ENCODE data around the gene MEIOB. TPM values are rescaled to one million over a fixed set of nuclear protein-coding genes. Genes with fewer than 3 reads are reported as not detected.

MEIOB gene
- polyA plus RNA-seq, 3 donors = not detected

GRCh38 chr16:1789643-1790045 lies 82.3 kb downstream of the MEIOB start:
- Mint-ChIP-seq H3K27me3 (ENCODE audit: low read depth in 3 of 3) (no peaks in the 10 kb centered on the region), H3K36me3 (peaks cover 18 to 55% of the 10 kb centered on the region in 2 donors), H3K4me3 (no peak overlapping the region), H3K27ac (no peak overlapping the region), H3K4me1 (peaks cover 2% of the 10 kb centered on the region), H3K9me3 (no peaks in the 10 kb centered on the region)
- no peaks in the 10 kb centered on the region for H3K4me1 ChIP-seq (ENCODE audit: control insufficient read depth in 1 of 2, insufficient read depth in 2 of 2, low read length in 2 of 2)
- H4K20me1 ChIP-seq (ENCODE audit: insufficient read depth, low read length) = peaks cover 33% of the 10 kb centered on the region
- H3K9me3 ChIP-seq (replicated peaks in 1 of 2; ENCODE audit: control insufficient read depth in 1 of 2, insufficient read depth in 1 of 2, low read length in 2 of 2) = no peaks in the 10 kb centered on the region
- WGBS (ENCODE audit: insufficient coverage) = 91% methylated on average over 19 of the region's 25 CpGs
- H3K4me2 ChIP-seq (replicated peaks; ENCODE audit: extremely low read depth, low read length, poor library complexity, severe bottlenecking) = no peak overlapping the region
- H3K27me3 ChIP-seq (ENCODE audit: control insufficient read depth in 2 of 2, insufficient read depth in 2 of 2, low read length in 2 of 2) = no peaks in the 10 kb centered on the region
- peaks cover 24% of the 10 kb centered on the region for H3K79me2 ChIP-seq (ENCODE audit: insufficient read depth, low read length)
- H3K27ac ChIP-seq (ENCODE audit: low read depth in 1 of 2, low read length in 2 of 2) = no peak overlapping the region
- peaks cover 42 to 44% of the 10 kb centered on the region in 2 donors for H3K36me3 ChIP-seq (replicated peaks in 1 of 2; ENCODE audit: control insufficient read depth in 1 of 2, insufficient read depth in 2 of 2, low read length in 2 of 2)
- TF ChIP-seq CTCF (IDR thresholded peaks at IDR 0.05) = no peak
- no peak overlapping the region for H2AFZ ChIP-seq (ENCODE audit: insufficient read depth, low read depth, low read length, poor library complexity, severe bottlenecking)
- no peak overlapping the region for H3K9ac ChIP-seq (ENCODE audit: insufficient read depth, low read length, poor library complexity, severe bottlenecking)
- no peak for DNase-seq
- intact Hi-C loops (cut with micrococcal nuclease) = loop anchor here in 1 of 2 donors (10.0 kb wide), 2 partner anchors 85 to 365 kb away; partner anchors contain the start of genes MAPK8IP3 and UQCC4
- no peak overlapping the region for H3K4me3 ChIP-seq (replicated peaks in 1 of 3; ENCODE audit: low read depth in 2 of 3, low read length in 3 of 3)

- H3K4me3 ChIP-seq (replicated peaks in 1 of 3; ENCODE audit: low read depth in 2 of 3, low read length in 3 of 3) = no peak overlapping the region
- no peak overlapping the region for H2AFZ ChIP-seq (ENCODE audit: insufficient read depth, low read depth, low read length, poor library complexity, severe bottlenecking)
- peaks cover 33% of the 10 kb centered on the region for H4K20me1 ChIP-seq (ENCODE audit: insufficient read depth, low read length)
- no peak overlapping the region for H3K9ac ChIP-seq (ENCODE audit: insufficient read depth, low read length, poor library complexity, severe bottlenecking)
- H3K9me3 ChIP-seq (replicated peaks in 1 of 2; ENCODE audit: control insufficient read depth in 1 of 2, insufficient read depth in 1 of 2, low read length in 2 of 2) = no peaks in the 10 kb centered on the region
- no peaks in the 10 kb centered on the region for H3K27me3 Mint-ChIP-seq (ENCODE audit: low read depth in 3 of 3)
- H3K36me3 Mint-ChIP-seq = peaks cover 18 to 55% of the 10 kb centered on the region in 2 donors
- DNase-seq = no peak
- H3K27me3 ChIP-seq (ENCODE audit: control insufficient read depth in 2 of 2, insufficient read depth in 2 of 2, low read length in 2 of 2) = no peaks in the 10 kb centered on the region
- no peak overlapping the region for H3K4me3 Mint-ChIP-seq
- H3K4me2 ChIP-seq (replicated peaks; ENCODE audit: extremely low read depth, low read length, poor library complexity, severe bottlenecking) = no peak overlapping the region
- H3K79me2 ChIP-seq (ENCODE audit: insufficient read depth, low read length) = peaks cover 33% of the 10 kb centered on the region
- 86% methylated on average over 19 of the region's 19 CpGs for WGBS (ENCODE audit: insufficient coverage)
- peaks cover 6 to 7% of the 10 kb centered on the region in 2 donors for H3K4me1 ChIP-seq (ENCODE audit: control insufficient read depth in 1 of 2, insufficient read depth in 2 of 2, low read length in 2 of 2)
- intact Hi-C loops (cut with micrococcal nuclease) = loop anchor here in 1 of 2 donors (10.0 kb wide), 2 partner anchors 84 to 364 kb away; partner anchors contain the start of genes MAPK8IP3 and UQCC4
- H3K4me1 Mint-ChIP-seq = peaks cover 8% of the 10 kb centered on the region
- no peak overlapping the region for H3K27ac ChIP-seq (ENCODE audit: low read depth in 1 of 2, low read length in 2 of 2)
- no peaks in the 10 kb centered on the region for H3K9me3 Mint-ChIP-seq
- peaks cover 42 to 44% of the 10 kb centered on the region in 2 donors for H3K36me3 ChIP-seq (replicated peaks in 1 of 2; ENCODE audit: control insufficient read depth in 1 of 2, insufficient read depth in 2 of 2, low read length in 2 of 2)
- no peak for TF ChIP-seq CTCF (IDR thresholded peaks at IDR 0.05)
- H3K27ac Mint-ChIP-seq = no peak overlapping the region
Observed at GRCh38 chr16:1788708-1789100, 83.3 kb downstream of the MEIOB start.

All from CD14-positive monocyte (primary cell).